Hepatocyte (in vitro differentiated cells): ENCODE data around the gene SLC29A4. TPM values are rescaled to one million over a fixed set of nuclear protein-coding genes. Genes with fewer than 3 reads are reported as not detected.
A peak's percentile ranks its signal among the peaks of the same experiment; 100 is the strongest.
"Not testable (repeated sequence)": the region's sequence is repeated elsewhere in the genome, so short reads cannot be mapped to it uniquely, and the experiment has no call there.

Source experiments
- DNase-seq: peaks from one replicate; pipeline ENCODE4 v3.0.0-alpha.2; 2016; ENCODE audit warnings: low spot score
- H2AFZ ChIP-seq: fragments of 200-600 bp; sonication (generic); 2 replicates; pipeline ENCODE4 v1.6.0; 2016; ENCODE audit warnings: antibody characterized with exemption, mild to moderate bottlenecking
- H3K27ac ChIP-seq: fragments of 200-600 bp; sonication (generic); 2 replicates; pipeline ENCODE4 v1.5.1; 2016; ENCODE audit warnings: mild to moderate bottlenecking
- H3K27me3 ChIP-seq: fragments of 200-600 bp; sonication (generic); 2 replicates; pipeline ENCODE4 v1.6.1; 2016
- H3K36me3 ChIP-seq: fragments of 200-600 bp; sonication (generic); replicated peaks from 2 replicates; pipeline ENCODE4 v1.5.1; 2016; ENCODE audit warnings: low read depth; ENCODE audit not compliant: insufficient read depth
- H3K4me1 ChIP-seq: fragments of 200-600 bp; sonication (generic); 2 replicates; pipeline ENCODE4 v1.5.1; 2016; ENCODE audit warnings: mild to moderate bottlenecking, moderate library complexity; ENCODE audit not compliant: insufficient read depth
- H3K4me2 ChIP-seq: fragments of 200-600 bp; sonication (generic); 2 replicates; pipeline ENCODE4 v1.6.0; 2016
- H3K4me3 ChIP-seq: fragments of 200-600 bp; sonication (generic); 2 replicates; pipeline ENCODE4 v1.5.1; 2016; ENCODE audit warnings: mild to moderate bottlenecking
- H3K79me2 ChIP-seq: fragments of 200-600 bp; sonication (generic); 2 replicates; pipeline ENCODE4 v1.6.0; 2017; ENCODE audit warnings: mild to moderate bottlenecking
- H3K9me2 ChIP-seq: fragments of 200-600 bp; sonication (generic); replicated peaks from 2 replicates; pipeline ENCODE4 v1.6.0; 2017; ENCODE audit warnings: mild to moderate bottlenecking; ENCODE audit not compliant: insufficient read depth
- H3K9me3 ChIP-seq: fragments of 200-600 bp; sonication (generic); 2 replicates; pipeline ENCODE4 v1.5.1; 2016; ENCODE audit warnings: low read depth, mild to moderate bottlenecking
- H4K20me1 ChIP-seq: fragments of 200-600 bp; sonication (generic); 2 replicates; pipeline ENCODE4 v1.6.0; 2016; ENCODE audit warnings: mild to moderate bottlenecking; ENCODE audit not compliant: insufficient read depth, poor library complexity, severe bottlenecking
- CTCF ChIP-seq: fragments of 200-600 bp; sonication (generic); IDR thresholded peaks from 2 replicates; pipeline ENCODE4 v1.5.1; 2016; ENCODE audit warnings: antibody characterized with exemption, mild to moderate bottlenecking; ENCODE audit not compliant: poor library complexity
- EZH2 ChIP-seq: fragments of 200-600 bp; sonication (generic); IDR thresholded peaks from 2 replicates; pipeline ENCODE4 v1.6.1; 2016; ENCODE audit warnings: antibody characterized with exemption, mild to moderate bottlenecking, borderline replicate concordance
- EZH2phosphoT487 ChIP-seq: fragments of 200-600 bp; sonication (generic); IDR thresholded peaks from one replicate; pipeline ENCODE4 v1.6.1; 2018; ENCODE audit warnings: antibody characterized with exemption, mild to moderate bottlenecking, low read depth, moderate library complexity; ENCODE audit not compliant: unreplicated experiment, severe bottlenecking
- WGBS: methylation state at CpG from one replicate; pipeline ENCODE4 v1.1.6; 2016; ENCODE audit warnings: low lambda C conversion rate; ENCODE audit errors: missing lambda C conversion rate; 5-methylcytosine and 5-hydroxymethylcytosine counted together
- polyA plus RNA-seq: library from polyadenylated mRNA; unstranded; fragments of >200 nt; fragmentation: Nextera tagmentation; extraction: Ambion mirVana; gene quantifications from 2 replicates; pipeline ENCODE4 v1.2.1, GENCODE V29; 2016
- total RNA-seq: library from RNA; depleted of rRNA; stranded (reverse); fragments of >200 nt; gene quantifications from 2 replicates; pipeline ENCODE4 v1.2.3, GENCODE V29; 2014

The SLC29A4 gene
- total and polyA plus RNA-seq, 2 experiments from 2014 or later, result 21.9 to 36.1 TPM

- no peak overlapping the region for H3K4me2 ChIP-seq
- no peak overlapping the region for H3K4me3 ChIP-seq
- WGBS, result 85% methylated on average over 19 of the region's 19 CpGs
- H3K27ac ChIP-seq, result no peak overlapping the region
- no peaks in the 10 kb centered on the region for H3K27me3 ChIP-seq
- no peaks in the 10 kb centered on the region for H3K79me2 ChIP-seq
- no peaks in the 10 kb centered on the region for H3K36me3 ChIP-seq
- no peaks in the 10 kb centered on the region for H3K9me2 ChIP-seq
- H4K20me1 ChIP-seq, result no peaks in the 10 kb centered on the region
- H2AFZ ChIP-seq, result no peak overlapping the region
- DNase-seq, result no peak
- no peak for TF ChIP-seq EZH2phosphoT487
- peaks cover 9% of the 10 kb centered on the region for H3K4me1 ChIP-seq
- no peaks in the 10 kb centered on the region for H3K9me3 ChIP-seq
Observed at GRCh38 chr7:5238500-5238899, 44.2 kb upstream of the SLC29A4 start.

GRCh38 chr7:5243261-5243660, 39.5 kb upstream of the SLC29A4 start:
- 94% methylated on average over 12 of the region's 12 CpGs for WGBS
- TF ChIP-seq EZH2, result no peak
- no peak for TF ChIP-seq EZH2phosphoT487
- TF ChIP-seq CTCF, result no peak
- Histone ChIP-seq H3K4me3 (no peak overlapping the region), H3K36me3 (no peaks in the 10 kb centered on the region), H4K20me1 (no peaks in the 10 kb centered on the region), H3K9me3 (no peaks in the 10 kb centered on the region), H3K79me2 (no peaks in the 10 kb centered on the region), H3K27ac (no peak overlapping the region), H3K9me2 (no peaks in the 10 kb centered on the region), H3K4me2 (no peak overlapping the region), H3K4me1 (peaks cover 9% of the 10 kb centered on the region), H3K27me3 (no peaks in the 10 kb centered on the region), H2AFZ (no peak overlapping the region)
- no peak for DNase-seq

- H4K20me1 ChIP-seq, result no peaks in the 10 kb centered on the region
- H3K27me3 ChIP-seq, result no peaks in the 10 kb centered on the region
- WGBS, result 44% methylated on average over 28 of the region's 31 CpGs
- no peak overlapping the region for H3K4me2 ChIP-seq
- H2AFZ ChIP-seq, result no peak overlapping the region
- H3K4me1 ChIP-seq, result no peaks in the 10 kb centered on the region
- no peaks in the 10 kb centered on the region for H3K79me2 ChIP-seq
- no peak overlapping the region for H3K4me3 ChIP-seq
- no peaks in the 10 kb centered on the region for H3K36me3 ChIP-seq
- DNase-seq, result peak; percentile 68
- TF ChIP-seq EZH2, result no peak
- TF ChIP-seq EZH2phosphoT487, result no peak
- no peak for TF ChIP-seq CTCF
- H3K9me3 ChIP-seq, result no peaks in the 10 kb centered on the region
- H3K9me2 ChIP-seq, result no peaks in the 10 kb centered on the region
- H3K27ac ChIP-seq, result peak overlapping the region; percentile 37
Observed at GRCh38 chr7:5248201-5248885, 34.4 kb upstream of the SLC29A4 start.

DNA sequence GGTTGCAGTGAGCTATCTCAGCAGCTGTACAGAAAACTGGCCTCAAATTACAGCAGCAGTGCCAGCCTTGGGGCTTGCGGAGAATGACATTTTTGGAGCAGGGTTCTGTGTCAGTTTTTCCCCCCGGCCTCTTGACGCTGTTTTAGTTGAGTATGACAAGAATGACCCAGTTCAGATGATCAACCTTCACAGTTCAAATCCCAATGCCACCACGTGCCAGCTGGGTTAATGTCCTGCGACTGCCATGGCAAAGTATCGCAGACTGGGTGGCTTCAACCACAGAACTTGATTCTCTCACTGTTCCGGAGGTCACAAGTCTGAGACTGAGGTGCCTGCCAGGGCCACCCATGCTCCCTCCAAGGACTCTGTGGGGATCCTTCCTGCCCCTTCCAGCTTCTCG, 32.0 kb upstream of the SLC29A4 start:
- H3K4me1 ChIP-seq, H4K20me1 ChIP-seq, H3K27me3 ChIP-seq, DNase-seq, H3K4me3 ChIP-seq, H2AFZ ChIP-seq, H3K9me2 ChIP-seq, H3K36me3 ChIP-seq, H3K79me2 ChIP-seq, H3K27ac ChIP-seq, H3K4me2 ChIP-seq, H3K9me3 ChIP-seq: not testable (repeated sequence)
- WGBS, result 93% methylated on average over 8 of the region's 8 CpGs

GRCh38 chr7:5253529-5253928, 29.2 kb upstream of the SLC29A4 start:
- H3K27ac ChIP-seq, H3K4me1 ChIP-seq, H4K20me1 ChIP-seq, H3K9me2 ChIP-seq, DNase-seq, H3K4me3 ChIP-seq, H3K36me3 ChIP-seq, H3K27me3 ChIP-seq, H2AFZ ChIP-seq, H3K4me2 ChIP-seq, H3K9me3 ChIP-seq, H3K79me2 ChIP-seq: not testable (repeated sequence)
- WGBS, result 70% methylated on average over 14 of the region's 14 CpGs

DNA sequence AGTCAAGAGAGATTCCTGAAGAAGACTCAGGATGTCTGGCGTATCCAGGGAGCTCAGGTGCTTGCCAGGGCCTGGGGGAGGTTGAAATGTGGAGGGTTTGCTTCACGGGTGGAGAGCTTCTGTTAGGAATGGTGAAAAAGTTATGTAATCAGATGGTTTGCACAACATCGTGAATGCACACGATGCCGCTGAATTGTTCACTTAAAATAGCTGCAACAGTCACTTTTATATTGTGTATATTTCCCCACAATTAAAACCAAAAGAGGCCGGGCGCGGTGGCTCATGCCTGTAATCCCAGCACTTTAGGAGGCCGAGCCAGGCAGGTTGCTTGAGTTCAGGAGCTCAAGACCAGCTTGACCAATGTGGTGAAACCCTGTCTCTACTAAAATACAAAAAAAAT, 28.4 kb upstream of the SLC29A4 start:
- WGBS, result 88% methylated on average over 9 of the region's 9 CpGs
- H3K9me3 ChIP-seq, result not testable (repeated sequence)

More for the DNA sequence above, 28.4 kb upstream of the SLC29A4 start:
- H3K36me3 ChIP-seq, H3K4me1 ChIP-seq, H2AFZ ChIP-seq, H3K4me3 ChIP-seq, H3K27ac ChIP-seq, DNase-seq, H3K4me2 ChIP-seq, H3K9me2 ChIP-seq, H4K20me1 ChIP-seq, H3K79me2 ChIP-seq, H3K27me3 ChIP-seq: not testable (repeated sequence)
